Measurements from ENCODE around the gene COLQ.
"Not testable (repeated sequence)": the region's sequence is repeated elsewhere in the genome, so short reads cannot be mapped to it uniquely, and the experiment has no call there.

COLQ gene

GRCh38 chr3:15410966-15411365 lies 110.5 kb downstream of the COLQ start:
- not testable (repeated sequence) for DNase-seq

GRCh38 chr3:15409774-15410173 lies 111.7 kb downstream of the COLQ start:
- no peak for DNase-seq

- no peak for DNase-seq
Observed at GRCh38 chr3:15409239-15409638, 112.3 kb downstream of the COLQ start.

GRCh38 chr3:15405448-15406050 lies 116.0 kb downstream of the COLQ start:
- no peak for DNase-seq

GRCh38 chr3:15404767-15405166 lies 116.7 kb downstream of the COLQ start:
- no peak for DNase-seq

- DNase-seq, result no peak
Observed at GRCh38 chr3:15403965-15404364, 117.5 kb downstream of the COLQ start.

- no peak for DNase-seq
Observed at GRCh38 chr3:15403495-15403894, 118.0 kb downstream of the COLQ start.

- DNase-seq, result no peak
Observed at GRCh38 chr3:15401936-15402335, 119.6 kb downstream of the COLQ start.

Data from T-helper 9 cell (primary cell).